ENCODE results near the gene GRB14. TPM values are rescaled to one million over a fixed set of nuclear protein-coding genes. Genes with fewer than 3 reads are reported as not detected.
"Not testable (repeated sequence)": the region's sequence is repeated elsewhere in the genome, so short reads cannot be mapped to it uniquely, and the experiment has no call there.

The GRB14 gene
- 10 to 100 TPM; 43.9 to 67.0 (median 64.2) TPM for polyA plus RNA-seq (ENCODE audit: insufficient read length in 3 of 3)
- long read RNA-seq, donor 1, partial matches to known transcripts: 0 of 3 reads
- long read RNA-seq, donor 1, other reads (novel, unspliced or antisense): 0 of 3 reads
- long read RNA-seq, donor 2, partial matches to known transcripts: 0 of 4 reads
- long read RNA-seq, donor 2, other reads (novel, unspliced or antisense): 0 of 4 reads
- long read RNA-seq, donor 3, transcript GRB14-201 (14 exons, 2,382 nt): major isoform, 6 of 18 reads
- long read RNA-seq, donor 3, partial matches to known transcripts: 12 of 18 reads
- long read RNA-seq, donor 3, other reads (novel, unspliced or antisense): 0 of 18 reads
- long read RNA-seq, donor 4, partial matches to known transcripts: 10 of 14 reads
- long read RNA-seq, donor 4, other reads (novel, unspliced or antisense): 0 of 14 reads
- long read RNA-seq, donor 5: 0 reads
- long read RNA-seq, donor 6, partial matches to known transcripts: 7 of 8 reads
- long read RNA-seq, donor 6, other reads (novel, unspliced or antisense): 0 of 8 reads
- long read RNA-seq, donor 7, partial matches to known transcripts: 17 of 23 reads
- long read RNA-seq, donor 7, other reads (novel, unspliced or antisense): 0 of 23 reads
- long read RNA-seq, donor 8, partial matches to known transcripts: 25 of 33 reads
- long read RNA-seq, donor 8, other reads (novel, unspliced or antisense): 6 of 33 reads
- long read RNA-seq, donor 9, partial matches to known transcripts: 13 of 16 reads
- long read RNA-seq, donor 9, other reads (novel, unspliced or antisense): 0 of 16 reads
- long read RNA-seq, donor 10, partial matches to known transcripts: 10 of 10 reads
- long read RNA-seq, donor 10, other reads (novel, unspliced or antisense): 0 of 10 reads
- long read RNA-seq, donor 11, partial matches to known transcripts: 7 of 9 reads
- long read RNA-seq, donor 11, other reads (novel, unspliced or antisense): 0 of 9 reads
- long read RNA-seq, donor 12, partial matches to known transcripts: 5 of 8 reads
- long read RNA-seq, donor 12, other reads (novel, unspliced or antisense): 0 of 8 reads
- long read RNA-seq, donor 13, partial matches to known transcripts: 37 of 40 reads
- long read RNA-seq, donor 13, other reads (novel, unspliced or antisense): 0 of 40 reads
- long read RNA-seq, donor 14, partial matches to known transcripts: 0 of 5 reads
- long read RNA-seq, donor 14, other reads (novel, unspliced or antisense): 0 of 5 reads
- long read RNA-seq, donor 15, partial matches to known transcripts: 0 of 2 reads
- long read RNA-seq, donor 15, other reads (novel, unspliced or antisense): 0 of 2 reads
- long read RNA-seq, donor 16, partial matches to known transcripts: 58 of 68 reads
- long read RNA-seq, donor 16, other reads (novel, unspliced or antisense): 6 of 68 reads

- peak in 8 of 11 donors; percentile 32 to 60 (median 50) for DNase-seq (ENCODE audit: extremely low read depth in 1 of 11, low read depth in 9 of 11, low spot score in 4 of 11)
Measured at GRCh38 chr2:164620873-164621763, at the start of gene GRB14. Gene GRB14, minus strand, starts transcription at chr2:164621482. Its CDS starts 173 bp downstream, at chr2:164621309.

GRCh38 chr2:164669291-164669690 is 48.0 kb upstream of the GRB14 start:
- DNase-seq (ENCODE audit: extremely low read depth in 1 of 11, low read depth in 9 of 11, low spot score in 4 of 11): no peak

GRCh38 chr2:164667566-164667965 is 46.3 kb upstream of the GRB14 start:
- no peak for DNase-seq (ENCODE audit: extremely low read depth in 1 of 11, low read depth in 9 of 11, low spot score in 4 of 11)

- no peak for DNase-seq (ENCODE audit: extremely low read depth in 1 of 11, low read depth in 9 of 11, low spot score in 4 of 11)
Measured at GRCh38 chr2:164664070-164664469, 42.8 kb upstream of the GRB14 start.

- DNase-seq (ENCODE audit: extremely low read depth in 1 of 11, low read depth in 9 of 11, low spot score in 4 of 11): no peak
Measured at GRCh38 chr2:164662868-164663631, 41.8 kb upstream of the GRB14 start.

GRCh38 chr2:164662066-164662465 is 40.8 kb upstream of the GRB14 start:
- DNase-seq (ENCODE audit: extremely low read depth in 1 of 11, low read depth in 9 of 11, low spot score in 4 of 11): no peak

- DNase-seq (ENCODE audit: extremely low read depth in 1 of 11, low read depth in 9 of 11, low spot score in 4 of 11): no peak
Measured at GRCh38 chr2:164661349-164661748, 40.1 kb upstream of the GRB14 start.

- DNase-seq (ENCODE audit: extremely low read depth in 1 of 11, low read depth in 9 of 11, low spot score in 4 of 11): no peak
Measured at GRCh38 chr2:164657129-164657528, 35.8 kb upstream of the GRB14 start.

- no peak for DNase-seq (ENCODE audit: extremely low read depth in 1 of 11, low read depth in 9 of 11, low spot score in 4 of 11)
Measured at GRCh38 chr2:164655750-164656149, 34.5 kb upstream of the GRB14 start.

GRCh38 chr2:164655336-164655735 is 34.1 kb upstream of the GRB14 start:
- DNase-seq (ENCODE audit: extremely low read depth in 1 of 11, low read depth in 9 of 11, low spot score in 4 of 11): no peak

GRCh38 chr2:164651361-164651760 is 30.1 kb upstream of the GRB14 start:
- no peak for DNase-seq (ENCODE audit: extremely low read depth in 1 of 11, low read depth in 9 of 11, low spot score in 4 of 11)

- peak in 2 of 11 donors; percentile 11 to 29 for DNase-seq (ENCODE audit: extremely low read depth in 1 of 11, low read depth in 9 of 11, low spot score in 4 of 11)
Measured at GRCh38 chr2:164644036-164644700, 22.9 kb upstream of the GRB14 start.

- no peak for DNase-seq (ENCODE audit: extremely low read depth in 1 of 11, low read depth in 9 of 11, low spot score in 4 of 11)
Measured at GRCh38 chr2:164642946-164643555, 21.8 kb upstream of the GRB14 start.

GRCh38 chr2:164642268-164642667 is 21.0 kb upstream of the GRB14 start:
- DNase-seq (ENCODE audit: extremely low read depth in 1 of 11, low read depth in 9 of 11, low spot score in 4 of 11): no peak

GRCh38 chr2:164628319-164628718 is 7.0 kb upstream of the GRB14 start:
- not testable (repeated sequence) for DNase-seq (ENCODE audit: extremely low read depth in 1 of 11, low read depth in 9 of 11, low spot score in 4 of 11)

- DNase-seq (ENCODE audit: extremely low read depth in 1 of 11, low read depth in 9 of 11, low spot score in 4 of 11): no peak
Measured at GRCh38 chr2:164625378-164625971, 4.2 kb upstream of the GRB14 start.
